Activated T-helper 17 cell treated with anti-CD3 and anti-CD28 coated beads, Interleukin-2, amount 50 U/mL, for 72 hours (primary cell): ENCODE data around the gene MYH3. TPM values are rescaled to one million over a fixed set of nuclear protein-coding genes. Genes with fewer than 3 reads are reported as not detected.

Source experiments
- ATAC-seq: fragments of 150-1000 bp; cut with Tn5 transposase; replicated peaks from 2 replicates; pipeline ENCODE4 v1.10.0; 2021; ENCODE audit warnings: mild to moderate bottlenecking, moderate library complexity
- H3K27ac Mint-ChIP-seq: one replicate; pipeline ENCODE4 v1.8.0; 2022; ENCODE audit warnings: mixed read lengths
- H3K27me3 Mint-ChIP-seq: one replicate; pipeline ENCODE4 v1.8.0; 2022; ENCODE audit warnings: mixed read lengths
- H3K36me3 Mint-ChIP-seq: one replicate; pipeline ENCODE4 v1.8.0; 2022; ENCODE audit warnings: low read depth, mild to moderate bottlenecking, mixed read lengths
- H3K4me1 Mint-ChIP-seq: one replicate; pipeline ENCODE4 v1.8.0; 2022; ENCODE audit warnings: mixed read lengths
- H3K4me3 Mint-ChIP-seq: one replicate; pipeline ENCODE4 v1.8.0; 2022; ENCODE audit warnings: mild to moderate bottlenecking, mixed read lengths
- H3K9me3 Mint-ChIP-seq: one replicate; pipeline ENCODE4 v1.8.0; 2022; ENCODE audit warnings: mixed read lengths
- total RNA-seq, 2 donors: library from RNA; stranded (reverse); gene quantifications; one replicate each; pipeline ENCODE4 v1.2.3, GENCODE V29; 2022

The MYH3 gene
- total RNA-seq, 2 donors from 2014 or later: 1.6 to 3.0 TPM

DNA sequence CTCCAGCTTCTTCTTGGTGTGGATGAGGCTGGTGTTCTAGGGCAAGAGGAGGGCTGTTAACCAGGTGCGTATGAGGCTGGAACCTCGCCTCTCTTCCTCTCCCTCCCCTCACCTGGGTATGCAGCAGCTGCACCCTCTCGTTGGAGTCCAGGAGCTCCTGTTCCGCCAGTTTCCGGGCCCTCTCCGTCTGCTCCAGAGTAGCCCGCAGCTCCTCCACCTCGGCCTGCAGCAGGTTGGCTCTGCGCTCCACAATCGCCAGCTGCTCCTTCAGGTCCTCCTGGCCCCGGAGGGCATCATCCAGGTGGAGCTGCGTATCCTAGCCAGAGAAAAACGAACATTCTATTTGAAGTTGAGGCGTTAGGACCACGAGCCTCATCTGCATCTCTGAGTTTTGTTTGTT is 25.4 kb downstream of the MYH3 start:
- H3K27ac Mint-ChIP-seq: no peak overlapping the region
- no peak overlapping the region for H3K4me3 Mint-ChIP-seq
- no peaks in the 10 kb centered on the region for H3K9me3 Mint-ChIP-seq
- H3K4me1 Mint-ChIP-seq: no peaks in the 10 kb centered on the region
- no peak for ATAC-seq
- H3K36me3 Mint-ChIP-seq: peaks cover 21% of the 10 kb centered on the region
- no peaks in the 10 kb centered on the region for H3K27me3 Mint-ChIP-seq

DNA sequence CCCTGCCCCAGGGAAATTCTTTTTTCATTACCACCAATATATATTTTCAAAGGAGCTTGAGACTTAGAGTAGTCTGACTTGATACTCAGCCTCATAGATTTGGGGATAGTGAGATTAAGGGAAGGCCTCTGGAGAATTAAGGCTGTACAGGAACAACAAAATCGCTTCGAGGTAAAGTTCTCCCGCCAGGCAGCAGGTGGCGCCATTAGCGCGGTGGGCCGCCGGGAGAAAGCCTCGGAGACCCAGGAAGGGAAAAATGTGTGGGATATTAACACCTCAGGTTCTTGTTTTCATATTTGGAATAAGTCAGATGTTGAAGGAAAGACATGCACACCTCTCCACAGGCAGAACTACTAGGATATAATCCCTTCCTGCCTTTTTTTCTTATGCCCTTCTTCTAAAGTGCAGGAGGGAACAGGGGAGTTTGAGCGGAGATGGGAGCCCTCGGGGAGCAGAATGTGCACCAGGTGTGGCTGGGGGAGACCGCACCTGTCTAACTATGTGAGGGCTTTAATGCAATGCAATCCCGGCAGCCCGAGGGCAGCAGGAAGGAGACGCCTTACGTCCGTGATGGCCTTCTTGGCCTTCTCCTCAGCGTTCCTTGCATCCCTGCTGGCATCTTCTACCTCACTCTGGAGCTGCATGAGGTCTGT is 25.9 kb downstream of the MYH3 start:
- H3K27ac Mint-ChIP-seq: no peak overlapping the region
- no peaks in the 10 kb centered on the region for H3K9me3 Mint-ChIP-seq
- ATAC-seq: no peak
- H3K4me3 Mint-ChIP-seq: no peak overlapping the region
- H3K4me1 Mint-ChIP-seq: no peaks in the 10 kb centered on the region
- H3K36me3 Mint-ChIP-seq: peaks cover 21% of the 10 kb centered on the region
- no peaks in the 10 kb centered on the region for H3K27me3 Mint-ChIP-seq

DNA sequence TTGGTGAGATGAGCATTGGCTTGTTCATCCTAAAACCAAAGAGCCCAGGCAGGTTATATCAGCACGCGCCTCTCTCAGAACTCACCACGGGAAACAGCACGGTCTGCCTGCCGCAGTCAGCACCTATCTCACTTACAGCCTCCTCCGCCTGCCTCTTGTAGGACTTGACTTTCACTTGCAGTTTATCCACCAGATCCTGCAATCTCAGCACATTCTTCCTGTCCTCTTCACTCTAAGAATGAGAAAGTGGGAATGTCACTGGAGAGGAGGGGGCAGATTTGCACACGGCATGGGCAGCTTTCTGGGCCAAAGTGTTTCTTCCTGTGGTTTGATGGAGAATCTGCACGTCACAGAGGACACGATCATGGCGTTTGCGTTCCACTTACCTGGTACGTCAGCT is 27.4 kb downstream of the MYH3 start:
- H3K27me3 Mint-ChIP-seq: no peaks in the 10 kb centered on the region
- H3K36me3 Mint-ChIP-seq: peaks cover 14% of the 10 kb centered on the region
- no peak overlapping the region for H3K27ac Mint-ChIP-seq
- no peaks in the 10 kb centered on the region for H3K4me1 Mint-ChIP-seq
- no peak for ATAC-seq
- H3K9me3 Mint-ChIP-seq: no peaks in the 10 kb centered on the region
- no peak overlapping the region for H3K4me3 Mint-ChIP-seq

DNA sequence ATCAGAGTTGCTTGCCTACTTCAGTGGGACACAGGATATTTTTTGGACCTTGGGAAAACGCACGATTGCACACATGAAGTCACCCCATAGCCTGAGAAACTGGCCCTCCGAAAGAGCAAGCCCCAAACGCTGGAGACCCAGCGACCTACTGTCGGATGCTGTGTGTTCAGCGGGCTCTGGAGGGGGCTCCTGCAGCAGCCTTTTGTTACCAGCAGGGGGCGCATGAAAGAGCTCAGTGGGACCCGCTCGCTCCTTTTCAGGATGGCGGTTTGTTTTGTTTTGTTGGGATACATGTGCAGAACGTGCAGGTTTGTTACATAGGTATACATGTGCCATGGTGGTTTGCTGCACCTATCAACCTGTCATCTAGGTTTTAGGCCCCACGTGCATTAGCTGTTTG is 28.4 kb downstream of the MYH3 start:
- ATAC-seq: no peak
- peaks cover 14% of the 10 kb centered on the region for H3K36me3 Mint-ChIP-seq

DNA sequence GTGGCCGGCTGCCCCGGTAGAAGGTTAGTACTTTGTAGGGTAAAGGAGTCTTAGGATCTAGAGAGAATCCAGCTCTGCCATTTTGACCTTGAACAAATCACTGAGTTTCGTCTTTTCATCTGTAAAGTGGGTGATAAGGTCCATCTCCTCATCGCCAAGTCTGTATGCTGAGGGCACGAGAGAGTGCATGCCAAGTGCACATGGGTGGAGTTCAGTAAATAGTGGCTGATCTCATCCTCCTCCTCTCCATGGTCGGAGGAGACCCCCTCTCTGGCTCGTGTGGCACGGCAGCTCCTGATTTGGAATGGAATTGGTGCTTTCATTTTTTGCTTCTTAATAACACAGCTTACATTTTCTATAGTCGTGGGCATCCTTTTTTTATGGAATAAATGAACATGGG is 30.7 kb downstream of the MYH3 start:
- H3K4me1 Mint-ChIP-seq: no peaks in the 10 kb centered on the region
- peaks cover 8% of the 10 kb centered on the region for H3K36me3 Mint-ChIP-seq
- no peaks in the 10 kb centered on the region for H3K9me3 Mint-ChIP-seq
- H3K27me3 Mint-ChIP-seq: peaks cover 3% of the 10 kb centered on the region
- no peak for ATAC-seq
- H3K4me3 Mint-ChIP-seq: no peak overlapping the region
- no peak overlapping the region for H3K27ac Mint-ChIP-seq

More for the DNA sequence above, 28.4 kb downstream of the MYH3 start:
- H3K4me3 Mint-ChIP-seq: no peak overlapping the region
- H3K4me1 Mint-ChIP-seq: no peaks in the 10 kb centered on the region
- no peaks in the 10 kb centered on the region for H3K9me3 Mint-ChIP-seq
- no peaks in the 10 kb centered on the region for H3K27me3 Mint-ChIP-seq
- H3K27ac Mint-ChIP-seq: no peak overlapping the region

DNA sequence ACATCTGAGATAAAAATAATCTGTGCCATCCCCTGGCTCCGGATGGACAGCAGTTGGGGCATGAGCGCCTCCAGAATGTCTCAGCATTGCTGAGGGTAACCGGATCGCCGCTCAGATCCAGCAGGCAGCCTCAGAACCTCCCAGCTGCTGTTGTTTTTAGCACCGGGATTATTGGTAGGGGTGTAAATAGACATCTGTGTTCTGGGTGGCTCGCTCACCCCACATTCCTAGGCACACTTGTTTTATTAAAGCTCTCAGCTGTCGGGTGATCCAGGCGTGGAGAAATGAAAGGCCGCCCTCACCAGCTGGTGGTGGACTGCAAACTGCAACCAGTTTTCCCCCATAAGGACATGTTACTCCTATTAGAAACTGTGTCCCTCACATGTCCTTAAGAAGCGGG is 32.1 kb downstream of the MYH3 start:
- Mint-ChIP-seq H3K9me3 (no peaks in the 10 kb centered on the region), H3K4me3 (no peak overlapping the region), H3K27me3 (peaks cover 3% of the 10 kb centered on the region), H3K4me1 (no peaks in the 10 kb centered on the region), H3K27ac (no peak overlapping the region), H3K36me3 (peaks cover 5% of the 10 kb centered on the region)
- ATAC-seq: no peak

DNA sequence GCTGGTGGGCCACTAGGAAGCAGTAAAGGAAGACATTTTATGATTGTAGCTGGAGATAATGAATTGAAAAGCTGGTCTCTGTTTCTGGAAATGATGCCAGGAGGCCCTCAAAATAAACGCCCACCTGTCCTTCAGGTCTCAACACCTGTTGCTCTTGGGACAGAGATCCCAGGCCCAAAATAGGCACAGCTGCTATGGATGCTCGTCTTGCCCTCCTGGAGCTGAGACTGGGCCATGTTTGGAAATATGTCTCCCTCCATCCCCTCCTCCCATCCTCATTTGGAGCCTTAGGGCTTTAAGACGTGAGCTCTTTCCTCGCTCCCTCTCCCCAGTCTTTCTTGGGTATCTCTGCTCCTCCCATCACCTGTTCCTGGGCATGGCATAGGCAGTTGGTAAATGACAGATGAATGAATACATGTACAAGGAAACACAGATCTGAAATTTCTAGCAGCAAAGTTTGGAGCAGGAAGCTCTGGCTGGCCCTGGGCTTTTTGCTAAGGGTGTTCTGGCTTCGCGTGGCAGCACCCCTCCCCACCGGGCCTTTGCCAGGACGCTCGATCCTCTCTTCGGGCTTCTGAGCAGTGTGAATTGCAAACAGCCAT is 33.3 kb downstream of the MYH3 start:
- no peaks in the 10 kb centered on the region for H3K9me3 Mint-ChIP-seq
- H3K36me3 Mint-ChIP-seq: no peaks in the 10 kb centered on the region
- H3K4me1 Mint-ChIP-seq: no peaks in the 10 kb centered on the region
- peaks cover 3% of the 10 kb centered on the region for H3K27me3 Mint-ChIP-seq
- ATAC-seq: no peak
- no peak overlapping the region for H3K4me3 Mint-ChIP-seq
- H3K27ac Mint-ChIP-seq: no peak overlapping the region

DNA sequence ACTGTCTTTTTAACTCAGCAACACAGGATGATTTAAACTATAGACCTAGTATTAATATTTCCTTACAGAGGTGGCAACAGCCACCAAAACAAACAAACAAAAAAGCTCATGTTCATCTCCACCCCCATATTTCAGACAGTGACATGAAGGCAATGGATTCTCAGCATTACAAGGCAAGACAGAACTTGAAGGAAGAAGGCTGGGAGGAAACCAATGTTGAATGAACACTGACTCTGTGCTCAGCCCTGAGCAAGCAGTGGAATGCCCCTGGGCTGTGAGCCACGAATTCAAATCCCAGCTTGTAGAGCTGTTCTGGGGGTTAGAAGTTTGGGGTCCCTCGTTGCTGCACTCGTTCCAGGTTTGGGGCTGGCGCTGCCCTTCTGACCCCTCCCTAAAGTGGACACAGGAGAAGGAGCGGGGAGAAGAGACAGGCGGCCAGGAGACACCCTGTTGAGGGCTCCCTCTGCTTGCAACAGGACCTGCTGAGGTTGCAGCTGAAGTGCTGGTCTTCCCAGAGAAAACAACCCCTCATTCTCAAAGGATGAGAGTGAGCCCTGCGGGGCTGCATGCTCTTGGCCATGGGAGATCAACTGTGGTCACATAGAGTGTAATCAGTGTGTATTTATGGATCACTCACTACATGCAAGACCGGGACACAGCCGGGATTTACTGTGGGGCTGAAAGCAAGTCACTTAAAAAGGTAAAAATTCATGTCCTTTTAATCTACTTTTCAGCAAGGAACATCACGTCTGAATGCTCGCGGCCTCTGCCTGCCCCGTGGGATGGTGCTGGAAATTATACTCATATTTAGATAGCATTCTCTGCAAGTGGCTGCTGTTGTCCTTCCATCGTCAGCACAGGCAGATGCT is 34.3 kb downstream of the MYH3 start:
- Mint-ChIP-seq H3K9me3 (no peaks in the 10 kb centered on the region), H3K4me1 (no peaks in the 10 kb centered on the region), H3K4me3 (no peak overlapping the region), H3K27ac (no peak overlapping the region), H3K36me3 (no peaks in the 10 kb centered on the region), H3K27me3 (peaks cover 6% of the 10 kb centered on the region)
- ATAC-seq: no peak

DNA sequence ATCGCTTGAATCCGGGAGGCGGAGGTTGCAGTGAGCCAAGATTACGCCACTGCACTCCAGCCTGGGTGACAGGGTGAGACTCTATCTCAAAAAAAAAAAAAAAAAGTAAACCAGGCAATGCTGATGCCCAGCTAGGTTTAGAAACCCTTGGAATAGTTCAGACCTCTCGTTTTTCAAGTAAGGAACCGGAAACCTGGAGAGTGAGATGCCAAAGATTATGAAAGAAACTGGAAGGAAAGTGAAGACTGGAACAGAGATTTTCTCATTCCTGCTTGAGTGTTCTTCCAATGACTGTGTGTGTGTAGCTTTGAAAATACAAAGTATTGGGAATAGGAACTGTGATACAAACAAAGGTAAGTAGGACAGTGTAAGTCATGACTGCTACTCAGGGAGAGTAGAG is 35.7 kb downstream of the MYH3 start:
- Mint-ChIP-seq H3K36me3 (no peaks in the 10 kb centered on the region), H3K4me3 (no peak overlapping the region), H3K27me3 (peaks cover 6% of the 10 kb centered on the region), H3K27ac (no peak overlapping the region), H3K4me1 (no peaks in the 10 kb centered on the region), H3K9me3 (no peaks in the 10 kb centered on the region)
- no peak for ATAC-seq

DNA sequence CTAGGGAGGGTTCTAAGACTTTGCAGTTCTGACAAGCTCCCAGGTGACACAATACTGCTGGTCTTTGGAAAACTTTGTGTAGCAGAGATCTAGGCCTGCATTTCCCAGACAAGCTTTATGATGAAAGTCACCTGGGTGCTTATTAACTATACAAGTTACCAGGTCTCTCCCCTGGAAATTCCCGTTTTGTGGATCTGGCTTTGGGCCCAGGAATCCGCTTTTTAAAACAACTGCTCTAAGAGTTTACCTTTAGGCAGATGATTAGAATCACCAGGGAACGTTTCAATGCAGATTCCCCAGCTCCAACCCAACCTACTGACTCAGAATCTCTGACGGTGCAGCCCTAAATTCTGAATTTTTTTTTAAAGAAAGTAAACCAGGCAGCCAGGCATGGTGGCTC is 36.3 kb downstream of the MYH3 start:
- Mint-ChIP-seq H3K27ac (no peak overlapping the region), H3K4me1 (no peaks in the 10 kb centered on the region), H3K36me3 (no peaks in the 10 kb centered on the region), H3K27me3 (peaks cover 6% of the 10 kb centered on the region), H3K9me3 (no peaks in the 10 kb centered on the region), H3K4me3 (no peak overlapping the region)
- no peak for ATAC-seq

DNA sequence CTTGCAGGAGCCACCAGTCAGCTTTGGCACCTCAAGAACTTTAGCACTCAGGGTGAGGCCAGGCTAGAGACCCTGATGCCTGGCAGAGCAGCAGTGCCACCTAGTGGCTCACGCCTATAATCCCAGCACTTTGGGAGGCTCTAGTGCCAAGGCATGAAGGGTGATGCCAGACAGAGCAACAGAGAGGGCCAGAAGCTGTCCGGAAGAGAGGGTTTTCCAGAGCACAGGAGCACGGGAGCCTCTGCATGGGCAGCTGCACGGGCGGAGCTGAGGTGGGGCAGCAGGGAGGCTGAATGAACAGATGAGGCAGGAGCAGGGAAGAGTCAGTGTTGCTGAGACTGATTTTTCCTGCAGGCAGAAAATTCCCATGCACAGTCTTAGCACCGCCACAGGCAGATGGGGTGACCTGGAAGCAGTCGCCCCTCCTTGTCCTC is 38.9 kb downstream of the MYH3 start:
- Mint-ChIP-seq H3K4me3 (no peak overlapping the region), H3K4me1 (no peaks in the 10 kb centered on the region), H3K27ac (no peak overlapping the region), H3K36me3 (no peaks in the 10 kb centered on the region), H3K9me3 (no peaks in the 10 kb centered on the region), H3K27me3 (peaks cover 14% of the 10 kb centered on the region)
- ATAC-seq: peak; percentile 90

DNA sequence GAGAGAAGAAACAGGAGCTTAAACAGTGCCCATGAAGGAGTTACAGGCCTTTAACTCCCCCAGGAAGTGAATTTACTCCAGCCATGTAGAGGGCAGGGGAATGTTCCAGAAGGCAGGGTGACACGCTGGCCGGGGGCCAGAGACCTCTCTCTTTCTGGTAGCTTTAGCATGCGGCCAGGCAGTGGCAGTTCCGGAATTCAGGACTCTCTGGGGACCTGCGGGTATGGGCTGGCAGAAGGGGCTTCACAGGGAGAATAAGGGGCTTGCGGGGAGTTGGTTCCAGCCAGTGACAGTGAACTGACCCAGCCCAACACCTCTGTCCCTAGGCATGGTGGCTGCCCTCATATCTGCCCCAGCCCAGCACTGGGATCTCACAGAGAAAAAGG is 40.0 kb downstream of the MYH3 start:
- Mint-ChIP-seq H3K4me1 (no peaks in the 10 kb centered on the region), H3K27me3 (peaks cover 14% of the 10 kb centered on the region), H3K36me3 (no peaks in the 10 kb centered on the region), H3K27ac (no peak overlapping the region), H3K4me3 (no peak overlapping the region), H3K9me3 (no peaks in the 10 kb centered on the region)
- ATAC-seq: no peak

DNA sequence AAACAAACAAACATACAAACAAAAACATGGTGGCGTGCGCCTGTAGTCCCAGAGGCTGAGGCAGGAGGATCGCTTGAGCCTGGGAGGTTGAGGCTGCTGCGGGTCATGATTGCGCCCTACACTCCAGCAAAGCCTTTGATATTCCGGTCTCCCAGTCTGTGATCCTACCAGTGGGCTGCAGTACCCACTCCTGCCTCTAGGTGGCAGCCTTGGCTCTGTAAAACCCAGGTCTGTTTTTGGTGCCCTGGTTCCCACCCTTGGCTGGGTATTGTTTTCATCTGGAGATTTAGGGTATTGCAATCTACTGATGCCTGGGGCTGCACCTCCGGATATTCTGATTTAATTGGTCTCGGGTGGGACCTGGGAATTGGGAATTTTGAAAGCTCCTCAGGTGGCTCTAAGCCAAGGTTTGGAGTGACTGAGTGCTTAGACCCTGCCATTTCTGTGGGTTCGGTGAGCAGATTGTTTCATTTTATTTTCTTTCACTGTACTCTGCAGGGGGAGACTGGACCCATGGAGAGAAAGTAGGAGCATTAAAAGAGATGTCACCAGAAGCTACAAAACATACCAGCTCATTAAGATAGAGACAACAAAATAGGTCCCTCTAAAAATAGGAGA is 40.5 kb downstream of the MYH3 start:
- no peak overlapping the region for H3K4me3 Mint-ChIP-seq
- H3K9me3 Mint-ChIP-seq: no peaks in the 10 kb centered on the region
- H3K27ac Mint-ChIP-seq: no peak overlapping the region
- peak; percentile 59 for ATAC-seq
- peaks cover 13% of the 10 kb centered on the region for H3K27me3 Mint-ChIP-seq
- no peaks in the 10 kb centered on the region for H3K36me3 Mint-ChIP-seq
- no peaks in the 10 kb centered on the region for H3K4me1 Mint-ChIP-seq

DNA sequence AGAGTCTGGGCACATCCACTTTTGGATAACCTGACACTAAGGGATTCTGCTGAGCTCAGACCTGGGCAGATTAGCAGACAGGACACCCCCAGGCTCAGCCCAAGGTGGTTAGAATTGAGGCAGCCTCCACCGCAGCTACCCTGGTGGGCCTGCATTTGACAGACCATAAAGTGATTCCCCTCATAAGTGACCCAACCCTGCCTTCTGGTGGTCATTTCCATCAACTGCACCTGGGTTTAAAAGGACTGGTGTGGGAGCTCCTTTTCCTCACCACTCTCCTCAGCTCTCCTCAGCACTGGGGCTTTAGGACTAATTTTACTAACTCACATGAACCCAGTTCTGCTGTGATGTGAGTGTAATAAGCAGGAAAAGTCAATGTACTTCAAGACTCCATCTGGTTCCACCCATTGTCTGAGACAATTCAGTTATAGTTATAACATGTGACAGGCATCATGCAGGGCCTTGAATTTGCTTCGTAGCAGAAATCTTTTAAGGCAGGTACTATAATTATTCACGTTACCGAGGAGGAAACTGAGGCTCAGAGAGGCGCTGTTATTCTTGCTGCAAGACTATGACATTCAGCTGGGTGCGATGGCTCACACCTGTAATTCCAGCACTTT is 42.5 kb downstream of the MYH3 start:
- no peak overlapping the region for H3K4me3 Mint-ChIP-seq
- no peaks in the 10 kb centered on the region for H3K9me3 Mint-ChIP-seq
- no peaks in the 10 kb centered on the region for H3K36me3 Mint-ChIP-seq
- peaks cover 23% of the 10 kb centered on the region for H3K27me3 Mint-ChIP-seq
- no peaks in the 10 kb centered on the region for H3K4me1 Mint-ChIP-seq
- H3K27ac Mint-ChIP-seq: no peak overlapping the region
- no peak for ATAC-seq
